A549 (cell line): ENCODE measurements around the gene TXNL4A.

Experiments
- ESRRA ChIP-seq: fragments of 150-350 bp; IDR thresholded peaks from 2 replicates; pipeline ENCODE4 v1.6.1; 2014; ENCODE audit warnings: mild to moderate bottlenecking, low read length, borderline replicate concordance
- JUN ChIP-seq, 2 experiments: fragments of >200 bp; sonication (Bioruptor Twin); formaldehyde crosslinking; IDR thresholded peaks; 2 replicates in 1 of 2; 3 replicates in 1 of 2; pipeline ENCODE4 v1.6.1; 2016 to 2017
- MAFK ChIP-seq: fragments of 450-650 bp; IDR thresholded peaks from 2 replicates; pipeline ENCODE4 v1.6.1; 2014; ENCODE audit not compliant: partially characterized antibody
- POLR2A ChIP-seq: IDR thresholded peaks from 2 replicates; pipeline ENCODE4 v1.6.1; 2012; ENCODE audit warnings: mild to moderate bottlenecking, low read length
- POLR2AphosphoS2 ChIP-seq: conservative IDR thresholded peaks from 2 replicates; pipeline ENCODE4 v1.6.1; 2012; ENCODE audit warnings: low read length, improper control_type of control experiment, inconsistent platforms
- RAD21 ChIP-seq, 2 experiments: fragments of >200 bp in 1 of 2; sonication (Bioruptor Twin) in 1 of 2; formaldehyde crosslinking in 1 of 2; IDR thresholded peaks in 1 of 2; conservative IDR thresholded peaks in 1 of 2; 2 replicates in 1 of 2; 3 replicates in 1 of 2; pipeline ENCODE4 v1.6.1; 2012 to 2018; ENCODE audit warnings: inconsistent platforms in 1 of 2
- SMC3 ChIP-seq: fragments of >200 bp; sonication (Bioruptor Twin); formaldehyde crosslinking; IDR thresholded peaks from 3 replicates; pipeline ENCODE4 v1.6.1; 2018; ENCODE audit warnings: inconsistent platforms
- ZSCAN20 ChIP-seq: fragments of 250-450 bp; sonication (Bioruptor Pico); IDR thresholded peaks from 2 replicates; pipeline ENCODE4 v1.8.0; 2022; ENCODE audit warnings: mild to moderate bottlenecking, moderate library complexity
- TF ChIP-seq, protein P1 (sequence below): fragments of >200 bp; sonication (Bioruptor Twin); formaldehyde crosslinking; IDR thresholded peaks from 3 replicates; pipeline ENCODE4 v1.5.1; 2016

DNA sequence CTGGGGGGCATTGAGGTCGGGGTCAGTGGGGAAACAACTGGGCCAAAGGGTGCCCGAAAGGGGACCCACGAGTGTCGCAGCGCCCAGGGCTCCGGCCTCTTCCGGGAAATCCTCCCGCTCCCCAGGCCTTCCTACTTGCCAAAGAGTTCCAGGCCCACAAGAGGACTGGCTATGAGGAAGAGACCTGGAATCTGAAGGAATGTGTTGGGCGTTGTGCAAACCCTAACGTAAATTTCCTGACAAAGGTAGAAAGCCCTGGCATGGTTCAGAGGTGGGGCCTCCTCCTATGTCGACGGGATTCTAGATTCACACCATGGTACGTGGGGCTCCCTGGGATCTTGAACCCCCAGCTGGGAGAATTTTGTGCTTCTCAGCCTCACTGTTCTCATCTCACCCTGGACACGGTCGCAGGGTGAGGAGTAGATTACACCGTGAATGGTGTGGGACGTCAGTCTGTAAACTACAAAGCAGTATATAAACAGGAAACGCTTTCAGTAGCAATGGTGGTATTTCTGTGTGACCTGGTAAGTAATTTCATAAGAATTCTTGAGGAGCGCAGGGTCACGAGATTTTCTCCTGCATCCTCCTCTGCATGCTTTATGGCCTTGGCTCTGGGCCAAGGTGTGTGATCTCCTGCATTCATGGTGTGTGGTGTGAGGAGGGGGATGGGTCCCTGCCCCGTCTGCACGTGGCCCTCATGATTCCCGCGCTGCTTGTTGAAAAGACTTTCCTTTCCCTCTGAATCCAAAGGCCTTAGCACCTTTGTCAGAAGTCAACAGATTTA, 23.1 kb downstream of the TXNL4A start:
- TF ChIP-seq MAFK (no peak), ZSCAN20 (CRISPR knock-in tag) (no peak), POLR2A (no peak), JUN (IDR thresholded peaks at IDR 0.05) (no peak), RAD21 (conservative IDR thresholded peaks at IDR 0.05 in 1 of 2, IDR thresholded peaks at IDR 0.05 in 1 of 2) (no peak), POLR2AphosphoS2 (no peak), SMC3 (no peak), ESRRA (no peak)
- TF ChIP-seq, protein P1, sequence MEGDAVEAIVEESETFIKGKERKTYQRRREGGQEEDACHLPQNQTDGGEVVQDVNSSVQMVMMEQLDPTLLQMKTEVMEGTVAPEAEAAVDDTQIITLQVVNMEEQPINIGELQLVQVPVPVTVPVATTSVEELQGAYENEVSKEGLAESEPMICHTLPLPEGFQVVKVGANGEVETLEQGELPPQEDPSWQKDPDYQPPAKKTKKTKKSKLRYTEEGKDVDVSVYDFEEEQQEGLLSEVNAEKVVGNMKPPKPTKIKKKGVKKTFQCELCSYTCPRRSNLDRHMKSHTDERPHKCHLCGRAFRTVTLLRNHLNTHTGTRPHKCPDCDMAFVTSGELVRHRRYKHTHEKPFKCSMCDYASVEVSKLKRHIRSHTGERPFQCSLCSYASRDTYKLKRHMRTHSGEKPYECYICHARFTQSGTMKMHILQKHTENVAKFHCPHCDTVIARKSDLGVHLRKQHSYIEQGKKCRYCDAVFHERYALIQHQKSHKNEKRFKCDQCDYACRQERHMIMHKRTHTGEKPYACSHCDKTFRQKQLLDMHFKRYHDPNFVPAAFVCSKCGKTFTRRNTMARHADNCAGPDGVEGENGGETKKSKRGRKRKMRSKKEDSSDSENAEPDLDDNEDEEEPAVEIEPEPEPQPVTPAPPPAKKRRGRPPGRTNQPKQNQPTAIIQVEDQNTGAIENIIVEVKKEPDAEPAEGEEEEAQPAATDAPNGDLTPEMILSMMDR, result no peak
